HG03135 (cell line): Measurements from ENCODE around the gene DLGAP1.
"Not testable (repeated sequence)": the region's sequence is repeated elsewhere in the genome, so short reads cannot be mapped to it uniquely, and the experiment has no call there.

Experiments used
- ATAC-seq: cut with Tn5 transposase; IDR thresholded peaks from one replicate; pipeline ENCODE4 v1.9.1; 2021; ENCODE audit warnings: mild to moderate bottlenecking, moderate library complexity; ENCODE audit not compliant: unreplicated experiment

Gene DLGAP1

GRCh38 chr18:3619746-3620145 lies 835.4 kb downstream of the DLGAP1 start:
- ATAC-seq, result no peak

DNA sequence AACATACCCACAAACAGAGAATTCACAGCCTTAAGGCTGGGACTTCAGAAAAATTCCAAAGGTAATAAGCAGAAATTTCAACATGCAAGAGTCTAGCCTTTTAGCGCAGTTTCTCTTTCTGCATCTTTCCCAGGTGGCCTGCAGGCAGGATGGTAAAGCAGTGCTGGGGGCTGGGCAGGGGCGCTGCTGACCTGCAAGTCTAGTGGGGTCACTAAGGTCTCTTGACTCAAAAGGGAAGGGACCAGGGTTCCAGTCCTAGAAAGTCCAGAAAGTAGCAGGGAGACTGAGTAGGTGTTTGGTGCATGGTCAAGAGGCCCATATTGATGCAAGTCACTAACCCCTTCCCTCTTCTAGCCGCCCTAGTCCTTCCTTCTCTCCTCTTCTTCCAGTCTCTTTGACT lies 835.9 kb downstream of the DLGAP1 start:
- no peak for ATAC-seq

- no peak for ATAC-seq
These were observed 838.4 kb downstream of the DLGAP1 start for GRCh38 chr18:3616744-3617143.

DNA sequence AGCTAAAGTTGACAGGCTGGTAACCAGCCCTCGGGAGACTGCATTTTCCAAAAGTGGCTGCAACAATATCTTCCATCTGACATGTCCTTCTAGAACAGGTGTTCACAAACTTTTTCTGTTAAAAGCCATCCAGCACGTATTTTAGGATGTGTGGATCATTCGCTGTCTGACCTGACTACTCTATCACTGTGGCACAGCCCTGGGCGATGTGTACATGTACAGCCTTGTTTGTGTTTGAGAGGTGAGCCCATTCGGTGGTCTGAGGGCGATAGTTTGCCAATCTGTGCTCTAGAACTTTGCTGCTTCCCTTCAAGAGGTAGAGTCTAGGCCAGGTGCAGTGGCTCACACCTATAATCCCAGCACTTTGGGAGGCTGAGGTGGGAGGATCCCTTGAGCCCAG lies 839.0 kb downstream of the DLGAP1 start:
- ATAC-seq, result no peak

DNA sequence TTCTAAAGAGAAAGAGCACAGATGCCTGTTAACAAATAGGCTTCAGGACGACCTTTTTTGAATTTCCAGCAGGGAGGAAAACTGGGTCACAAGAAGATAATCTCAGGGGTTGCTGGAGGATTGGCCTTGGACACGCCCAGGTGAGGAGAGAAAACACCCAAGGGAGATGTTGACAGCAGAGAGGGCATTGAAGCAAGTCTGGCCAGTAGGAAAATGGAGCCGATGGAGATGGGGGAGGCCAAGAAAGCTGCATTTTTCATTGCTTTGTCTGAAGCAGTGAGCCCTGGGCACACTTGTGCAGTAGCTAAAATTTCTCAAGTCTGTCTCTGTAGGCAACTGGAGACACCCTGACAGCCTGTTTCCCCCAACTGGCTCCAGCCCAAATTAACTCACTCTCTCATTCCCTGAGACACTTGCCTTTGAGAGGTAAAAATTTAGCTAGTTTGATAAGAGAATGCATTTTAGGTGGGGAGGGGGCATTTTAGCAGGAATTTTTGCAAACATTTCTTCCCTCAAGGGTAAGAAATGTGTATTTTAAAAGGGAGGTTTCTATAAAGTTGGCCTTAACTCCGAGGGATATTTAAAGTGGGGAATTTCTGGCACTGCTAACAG lies 839.6 kb downstream of the DLGAP1 start:
- no peak for ATAC-seq

DNA sequence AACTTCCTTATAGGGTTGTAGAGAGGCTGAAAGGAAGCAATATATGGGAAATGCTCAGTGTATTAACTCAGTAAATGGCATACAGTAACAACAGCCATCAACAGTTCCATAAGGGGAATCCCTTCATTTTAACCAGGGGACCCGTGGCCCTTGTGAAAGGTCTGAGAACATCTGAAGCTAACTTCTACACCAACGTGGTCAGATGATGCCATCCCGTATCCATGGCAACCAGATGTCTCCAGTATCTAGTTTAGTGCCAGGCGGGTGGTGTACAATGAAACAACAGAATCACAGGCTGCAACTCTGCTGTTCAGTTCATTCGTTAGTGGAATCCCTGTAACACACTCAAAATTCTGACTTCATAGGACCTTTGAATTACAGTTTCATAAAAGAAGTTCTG lies 842.8 kb downstream of the DLGAP1 start:
- ATAC-seq, result no peak

GRCh38 chr18:3611313-3612090 lies 843.6 kb downstream of the DLGAP1 start:
- ATAC-seq, result no peak

GRCh38 chr18:3610813-3611212 lies 844.3 kb downstream of the DLGAP1 start:
- no peak for ATAC-seq

DNA sequence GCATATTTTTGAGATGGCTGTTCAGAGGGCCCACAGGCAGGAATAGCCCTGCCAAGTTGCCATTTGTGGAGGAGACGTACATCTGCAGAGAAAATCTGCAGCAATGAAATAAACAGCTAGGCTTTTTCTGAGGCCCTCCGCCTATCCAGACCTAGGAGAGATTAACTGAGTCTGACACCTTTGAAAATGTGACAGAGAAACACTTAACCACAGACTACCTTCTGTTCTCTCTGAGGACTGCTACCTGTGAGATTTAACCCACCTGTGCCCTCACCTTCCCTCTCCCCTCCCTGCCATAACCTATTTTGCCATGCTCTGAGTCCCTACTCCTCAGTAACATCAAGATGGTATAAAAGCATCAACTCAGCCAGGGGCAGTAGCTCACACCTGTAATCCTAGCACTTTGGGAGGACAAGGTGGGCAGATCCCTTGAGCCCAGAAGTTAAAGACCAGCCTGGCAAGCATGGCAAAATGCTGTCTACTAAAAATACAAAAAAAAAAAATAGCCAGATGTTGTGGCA lies 844.9 kb downstream of the DLGAP1 start:
- no peak for ATAC-seq

- no peak for ATAC-seq
These were observed 846.6 kb downstream of the DLGAP1 start for GRCh38 chr18:3608488-3608887.

DNA sequence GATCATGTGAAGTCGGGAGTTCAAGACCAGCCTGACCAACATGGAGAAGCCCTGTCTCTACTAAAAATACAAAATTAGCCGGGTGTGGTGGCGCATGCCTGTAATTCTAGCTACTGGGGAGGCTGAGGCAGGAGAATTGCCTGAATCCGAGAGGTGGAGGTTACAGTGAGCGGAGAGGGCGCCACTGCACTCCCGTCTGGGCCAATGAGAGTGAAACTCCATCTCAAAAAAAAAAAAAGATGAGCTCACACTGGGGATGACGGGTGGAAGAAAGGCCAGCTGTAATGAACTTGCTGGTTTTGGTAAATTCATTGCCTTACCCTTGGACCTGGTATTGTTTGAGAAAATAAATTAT lies 847.0 kb downstream of the DLGAP1 start:
- ATAC-seq, result not testable (repeated sequence)

GRCh38 chr18:3607309-3608098 lies 847.6 kb downstream of the DLGAP1 start:
- no peak for ATAC-seq

- ATAC-seq, result not testable (repeated sequence)
These were observed 848.2 kb downstream of the DLGAP1 start for GRCh38 chr18:3606863-3607262.

GRCh38 chr18:3605954-3606443 lies 849.1 kb downstream of the DLGAP1 start:
- no peak for ATAC-seq

DNA sequence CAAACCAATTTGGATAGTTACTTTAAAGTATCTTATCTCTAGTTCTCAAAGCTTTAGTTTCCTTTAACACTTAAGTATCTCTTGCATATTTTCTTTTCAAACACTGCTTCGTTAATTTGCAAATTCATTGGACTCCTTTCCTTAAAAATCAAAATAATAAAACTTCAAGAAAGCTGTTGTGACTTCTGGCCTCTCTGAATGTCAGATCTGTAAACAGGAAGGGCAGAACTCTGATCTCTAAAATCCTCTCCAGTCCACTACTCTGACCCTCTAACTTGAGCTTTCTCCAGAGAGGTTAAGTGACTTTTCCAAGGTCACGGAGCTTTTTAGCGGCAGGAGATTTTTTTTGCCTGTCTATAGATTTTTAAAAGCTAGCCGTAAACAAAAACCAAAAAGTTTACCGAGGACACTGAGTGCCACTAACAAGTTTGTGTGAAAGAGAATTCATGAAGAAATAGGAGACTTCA lies 849.6 kb downstream of the DLGAP1 start:
- ATAC-seq, result no peak

- ATAC-seq, result peak; percentile 83
These were observed 850.4 kb downstream of the DLGAP1 start for GRCh38 chr18:3604498-3605408.

DNA sequence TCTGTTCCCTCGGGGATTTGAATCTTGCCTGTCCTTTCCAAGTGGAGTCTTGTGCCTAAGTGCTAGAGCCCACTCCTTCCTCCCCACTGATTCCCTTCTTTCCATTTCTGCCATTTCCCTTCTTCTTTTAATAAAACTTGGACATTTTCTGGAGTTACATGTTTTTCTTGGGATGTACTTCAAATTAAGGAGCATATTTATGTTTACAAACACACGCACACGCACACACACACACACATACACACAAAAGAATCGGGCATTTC lies 850.9 kb downstream of the DLGAP1 start:
- ATAC-seq, result no peak

DNA sequence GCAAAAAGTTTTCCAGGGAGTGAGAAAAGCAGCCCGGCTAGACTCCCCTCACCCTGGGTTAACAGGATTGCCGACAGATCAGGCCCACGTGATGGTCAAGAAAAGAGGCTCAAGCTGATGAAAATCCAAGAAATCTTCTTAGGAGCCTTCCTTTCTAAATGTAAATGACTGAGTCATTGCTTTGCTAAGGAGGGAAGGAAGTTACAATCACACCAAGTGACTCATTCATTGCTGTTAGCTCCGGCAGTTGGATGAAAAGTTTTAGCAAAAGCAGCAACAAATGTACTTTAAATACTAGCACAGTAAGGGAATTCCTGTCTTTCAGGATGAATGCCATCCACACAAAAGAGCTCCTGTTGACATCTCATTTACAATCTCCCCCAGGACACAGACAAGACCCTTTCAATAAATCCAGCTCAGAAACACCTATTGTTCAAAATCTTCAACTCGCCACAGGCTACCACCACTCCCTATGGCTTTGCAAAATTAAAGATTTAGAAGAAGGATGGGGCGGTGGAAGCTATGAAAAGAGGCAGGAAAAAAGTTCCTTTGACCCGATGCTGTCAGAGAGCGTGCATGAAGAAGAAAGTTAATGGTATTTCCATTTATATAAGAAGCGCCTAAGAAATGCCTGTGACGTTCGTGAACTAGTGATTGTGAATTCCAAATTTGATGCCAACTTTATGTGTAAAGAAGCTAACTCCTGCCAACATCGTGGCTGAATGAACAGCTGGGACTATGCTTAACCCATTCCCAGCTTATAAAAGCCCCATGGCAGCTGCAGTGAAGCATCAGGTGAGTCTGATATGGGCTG lies 851.5 kb downstream of the DLGAP1 start:
- no peak for ATAC-seq

DNA sequence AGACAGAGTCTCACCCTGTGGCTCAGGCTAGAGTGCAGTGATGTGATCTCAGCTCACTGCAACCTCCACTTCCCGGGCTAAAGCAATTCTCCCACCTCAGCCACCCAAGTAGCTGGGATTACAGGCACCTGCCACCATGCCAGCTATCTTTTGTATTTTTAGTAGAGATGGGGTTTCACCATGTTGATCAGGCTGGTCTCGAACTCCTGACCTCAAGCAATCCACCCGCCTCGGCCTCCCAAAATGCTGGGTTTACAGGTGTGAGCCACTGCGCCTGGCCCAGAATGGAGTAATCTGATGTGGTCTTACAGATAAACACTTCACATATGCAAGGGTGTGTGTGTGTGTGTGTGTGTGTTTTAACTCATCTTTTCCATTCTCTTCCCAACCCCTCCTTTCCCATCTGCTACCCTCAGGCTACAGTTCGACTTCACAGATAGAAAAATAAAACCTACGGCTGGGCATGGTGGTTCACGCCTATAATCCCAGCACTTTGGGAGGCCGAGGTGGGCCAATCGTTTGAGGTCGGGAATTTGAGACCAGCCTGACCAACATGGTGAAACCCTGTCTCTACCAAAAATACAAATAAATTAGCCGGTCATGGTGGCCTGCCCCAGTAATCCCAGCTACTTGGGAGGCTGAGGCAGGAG lies 853.9 kb downstream of the DLGAP1 start:
- not testable (repeated sequence) for ATAC-seq
